HFFc6 (cell line): ENCODE data around the gene DTNBP1. TPM values are rescaled to one million over a fixed set of nuclear protein-coding genes. Genes with fewer than 3 reads are reported as not detected.

Experiments used
- DNase-seq: peaks from one replicate; pipeline ENCODE4 v3.0.0-alpha.2; 2018
- H3K27ac Mint-ChIP-seq: 2 replicates; pipeline ENCODE4 v1.8.0; 2020; ENCODE audit warnings: mild to moderate bottlenecking, mixed read lengths
- H3K27me3 Mint-ChIP-seq: 2 replicates; pipeline ENCODE4 v1.8.0; 2021; ENCODE audit warnings: mild to moderate bottlenecking, moderate library complexity, mixed read lengths; ENCODE audit not compliant: insufficient read depth
- H3K36me3 Mint-ChIP-seq: 2 replicates; pipeline ENCODE4 v1.8.0; 2021; ENCODE audit warnings: low read depth, mixed read lengths
- H3K4me1 Mint-ChIP-seq: 2 replicates; pipeline ENCODE4 v1.8.0; 2020; ENCODE audit warnings: low read depth, mixed read lengths
- H3K4me3 Mint-ChIP-seq: 2 replicates; pipeline ENCODE4 v1.8.0; 2020; ENCODE audit warnings: mild to moderate bottlenecking, moderate library complexity, mixed read lengths
- H3K9me3 Mint-ChIP-seq: 2 replicates; pipeline ENCODE4 v1.8.0; 2020; ENCODE audit warnings: mild to moderate bottlenecking, mixed read lengths
- CTCF ChIP-seq: fragments of 200-600 bp; sonication (generic); IDR thresholded peaks from 2 replicates; pipeline ENCODE4 v1.5.0; 2021; ENCODE audit warnings: antibody characterized with exemption, mild to moderate bottlenecking
- total RNA-seq, 6 experiments: library from RNA; stranded (reverse); fragmentation: NEBNext Ultra II Directional; extraction: Animal tissue kit (Norgen Biotek cat#: 25700); gene quantifications; 2 replicates in 1 of 6; 3 replicates in 5 of 6; pipeline ENCODE4 v1.2.3, GENCODE V29; 2021

The DTNBP1 gene
- total RNA-seq, 6 experiments from 2014 or later, result 10.4 to 15.3 (median 13.9) TPM

- Mint-ChIP-seq H3K4me1 (peaks cover 10% of the 10 kb centered on the region), H3K27ac (no peak overlapping the region), H3K36me3 (no peaks in the 10 kb centered on the region; the same call in 1 of the 2 replicates), H3K27me3 (peaks cover 22% of the 10 kb centered on the region), H3K4me3 (no peak overlapping the region), H3K9me3 (no peaks in the 10 kb centered on the region)
- no peak for DNase-seq
- TF ChIP-seq CTCF, result no peak
Measured at GRCh38 chr6:15665237-15665636, 2.4 kb upstream of the DTNBP1 start.

GRCh38 chr6:15663130-15663871, 473 bp upstream of the DTNBP1 start:
- peaks cover 11% of the 10 kb centered on the region for H3K4me1 Mint-ChIP-seq
- no peaks in the 10 kb centered on the region for H3K9me3 Mint-ChIP-seq

DNA sequence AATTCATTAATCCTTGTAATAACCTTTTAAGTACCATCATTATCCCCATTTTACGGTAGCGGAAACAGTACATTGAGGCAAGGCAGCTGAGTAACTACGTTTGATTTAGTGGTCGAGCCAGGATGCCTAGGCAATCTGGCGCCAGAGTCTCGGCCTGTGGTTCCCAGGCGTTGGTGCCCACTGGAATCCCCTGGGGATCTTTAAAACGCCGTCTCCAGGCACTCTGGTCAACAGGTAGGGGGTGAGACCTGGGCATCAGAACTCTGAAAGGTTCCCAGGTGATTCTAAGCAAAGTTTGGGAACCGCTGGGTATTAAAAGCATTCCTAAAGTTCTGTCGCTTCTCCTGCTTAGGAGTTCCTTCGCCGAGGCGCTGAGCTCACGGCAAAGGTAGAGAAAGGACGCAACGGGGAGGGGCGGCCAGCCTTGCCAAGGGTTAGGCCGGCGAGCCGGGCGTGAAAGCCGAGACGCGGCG, 939 bp downstream of the DTNBP1 start:
- Mint-ChIP-seq H3K9me3 (no peaks in the 10 kb centered on the region), H3K27me3 (peaks cover 9% of the 10 kb centered on the region), H3K4me3 (peak overlapping the region; percentile 84), H3K36me3 (no peaks in the 10 kb centered on the region; the same call in 1 of the 2 replicates), H3K27ac (no peak overlapping the region), H3K4me1 (peaks cover 16% of the 10 kb centered on the region)
- no peak for DNase-seq
- no peak for TF ChIP-seq CTCF

More at GRCh38 chr6:15663130-15663871, 473 bp upstream of the DTNBP1 start:
- peak overlapping the region; percentile 84 for H3K4me3 Mint-ChIP-seq
- peaks cover 9% of the 10 kb centered on the region for H3K27me3 Mint-ChIP-seq
- TF ChIP-seq CTCF, result no peak
- DNase-seq, result no peak
- no peak overlapping the region for H3K27ac Mint-ChIP-seq
- H3K36me3 Mint-ChIP-seq, result no peaks in the 10 kb centered on the region; the same call in 1 of the 2 replicates

DNA sequence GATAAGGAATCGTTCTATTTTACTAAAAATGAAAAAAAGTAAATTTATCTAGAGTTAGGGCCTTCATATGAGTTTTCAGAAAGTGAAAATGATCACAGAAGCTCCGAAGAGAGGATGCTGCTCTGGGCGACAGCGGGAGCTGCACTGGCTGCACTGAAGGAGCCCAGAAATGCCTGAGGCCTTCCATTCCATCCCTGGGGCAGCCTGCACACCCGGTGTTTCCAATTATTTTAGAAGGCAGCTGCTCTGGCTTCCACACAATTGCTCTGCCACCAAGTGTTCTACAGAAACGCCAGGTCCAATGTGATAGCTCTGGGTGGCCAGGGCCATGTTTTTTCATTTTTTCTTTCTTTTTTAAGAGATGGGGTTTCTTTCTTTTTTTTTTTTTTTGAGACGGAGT, 3.6 kb downstream of the DTNBP1 start:
- H3K4me3 Mint-ChIP-seq, result no peak overlapping the region
- H3K36me3 Mint-ChIP-seq, result no peaks in the 10 kb centered on the region; the same call in 1 of the 2 replicates
- no peak for DNase-seq

GRCh38 chr6:15658181-15658744, 4.6 kb downstream of the DTNBP1 start:
- H3K27me3 Mint-ChIP-seq, result no peaks in the 10 kb centered on the region; the same call in 1 of the 2 replicates
- no peak for DNase-seq
- H3K4me3 Mint-ChIP-seq, result no peak overlapping the region
- H3K4me1 Mint-ChIP-seq, result peaks cover 27% of the 10 kb centered on the region
- TF ChIP-seq CTCF, result no peak
- no peak overlapping the region for H3K27ac Mint-ChIP-seq
- H3K36me3 Mint-ChIP-seq, result no peaks in the 10 kb centered on the region; the same call in 1 of the 2 replicates
- no peaks in the 10 kb centered on the region for H3K9me3 Mint-ChIP-seq

More for the DNA sequence above, 3.6 kb downstream of the DTNBP1 start:
- H3K9me3 Mint-ChIP-seq, result no peaks in the 10 kb centered on the region
- no peak for TF ChIP-seq CTCF
- peaks cover 24% of the 10 kb centered on the region for H3K4me1 Mint-ChIP-seq
- no peak overlapping the region for H3K27ac Mint-ChIP-seq
- H3K27me3 Mint-ChIP-seq, result peaks cover 5% of the 10 kb centered on the region; the same call in 1 of the 2 replicates
